HEK293 (cell line): ENCODE measurements around the gene SECTM1.

ENCODE experiments used
- CTCF ChIA-PET: fragments of 350-600 bp; formaldehyde crosslinking; extraction: SDS; loops from one replicate; lab custom pipeline; 2021; ENCODE audit warnings: antibody characterized with exemption; lab: Yijun Ruan, JAX
- POLR2A ChIA-PET: fragments of 300-600 bp; formaldehyde crosslinking; extraction: SDS; loops from one replicate; lab custom pipeline; 2020; ENCODE audit warnings: antibody characterized with exemption, inconsistent platforms; lab: Yijun Ruan, JAX
- H3K27ac ChIP-seq: fragments of 200-500 bp; sonication (Bioruptor generic); 2 replicates; pipeline ENCODE4 v1.5.1; 2014; ENCODE audit warnings: low read depth, low read length, control low read depth, inconsistent platforms; ENCODE audit errors: extremely low read depth
- H3K36me3 ChIP-seq, 2 experiments: fragments of 200-500 bp in 1 of 2; sonication (Bioruptor generic) in 1 of 2; 1 replicate in 1 of 2; 2 replicates in 1 of 2; pipeline ENCODE4 v1.5.1; 2014 to 2017; ENCODE audit warnings: inconsistent platforms in 2 of 2, low read length in 2 of 2; ENCODE audit not compliant: control insufficient read depth in 2 of 2, insufficient read depth in 1 of 2
- H3K4me1 ChIP-seq: fragments of 200-500 bp; sonication (Bioruptor generic); 2 replicates; pipeline ENCODE4 v1.5.1; 2014; ENCODE audit warnings: mild to moderate bottlenecking, low read length, inconsistent platforms; ENCODE audit not compliant: control insufficient read depth, insufficient read depth
- H3K4me3 ChIP-seq: 2 replicates; pipeline ENCODE4 v1.5.1; 2011; ENCODE audit warnings: low read depth, mild to moderate bottlenecking, control low read depth, low read length, moderate library complexity
- H3K9me3 ChIP-seq: fragments of 200-500 bp; sonication (Bioruptor generic); 2 replicates; pipeline ENCODE4 v1.5.1; 2014; ENCODE audit warnings: low read depth, low read length, inconsistent platforms; ENCODE audit not compliant: control insufficient read depth, insufficient read depth
- GLIS1 ChIP-seq: fragments of 450-650 bp; formaldehyde crosslinking; IDR thresholded peaks from 2 replicates; pipeline ENCODE4 v1.5.1; 2016; ENCODE audit warnings: missing biosample characterization, missing genetic modification characterization
- IKZF3 ChIP-seq: fragments of 450-650 bp; IDR thresholded peaks from 2 replicates; pipeline ENCODE4 v1.5.0; 2018; ENCODE audit warnings: missing biosample characterization, mild to moderate bottlenecking, missing genetic modification characterization, moderate library complexity
- PRDM1 ChIP-seq: fragments of 450-650 bp; formaldehyde crosslinking; IDR thresholded peaks from 2 replicates; pipeline ENCODE4; 2016; ENCODE audit warnings: missing biosample characterization, missing genetic modification characterization
- WT1 ChIP-seq: fragments of 450-650 bp; formaldehyde crosslinking; IDR thresholded peaks from 2 replicates; pipeline ENCODE4 v1.5.1; 2016; ENCODE audit warnings: missing biosample characterization, missing genetic modification characterization
- ZEB2 ChIP-seq: fragments of 450-650 bp; formaldehyde crosslinking; IDR thresholded peaks from 2 replicates; pipeline ENCODE4 v1.5.1; 2016; ENCODE audit warnings: missing biosample characterization, missing genetic modification characterization
- ZFHX2 ChIP-seq: fragments of 450-650 bp; formaldehyde crosslinking; conservative IDR thresholded peaks from 2 replicates; pipeline ENCODE4 v1.5.1; 2016; ENCODE audit warnings: missing biosample characterization, missing genetic modification characterization
- ZIC2 ChIP-seq: fragments of 450-650 bp; formaldehyde crosslinking; IDR thresholded peaks from 2 replicates; pipeline ENCODE4 v1.5.1; 2016; ENCODE audit warnings: missing biosample characterization, missing genetic modification characterization
- ZNF223 ChIP-seq: fragments of 450-650 bp; formaldehyde crosslinking; IDR thresholded peaks from 2 replicates; pipeline ENCODE4 v1.5.1; 2016; ENCODE audit warnings: missing biosample characterization, missing genetic modification characterization
- ZNF335 ChIP-seq: fragments of 450-650 bp; formaldehyde crosslinking; conservative IDR thresholded peaks from 2 replicates; pipeline ENCODE4 v1.5.1; 2016; ENCODE audit warnings: missing biosample characterization, missing genetic modification characterization
- ZNF350 ChIP-seq: fragments of 450-650 bp; formaldehyde crosslinking; IDR thresholded peaks from 2 replicates; pipeline ENCODE4 v1.5.0; 2017; ENCODE audit warnings: missing biosample characterization, mild to moderate bottlenecking, missing genetic modification characterization
- ZNF473 ChIP-seq: fragments of 450-650 bp; formaldehyde crosslinking; IDR thresholded peaks from 2 replicates; pipeline ENCODE4 v1.5.1; 2017; ENCODE audit warnings: missing biosample characterization, missing genetic modification characterization
- ZNF596 ChIP-seq: fragments of 450-650 bp; IDR thresholded peaks from 2 replicates; pipeline ENCODE4 v1.5.0; 2018; ENCODE audit warnings: missing biosample characterization, mild to moderate bottlenecking, missing genetic modification characterization, moderate library complexity
- ZNF600 ChIP-seq: fragments of 450-650 bp; formaldehyde crosslinking; IDR thresholded peaks from 2 replicates; pipeline ENCODE4 v1.5.1; 2016; ENCODE audit warnings: missing biosample characterization, missing genetic modification characterization
- ZNF664 ChIP-seq: fragments of 450-650 bp; formaldehyde crosslinking; IDR thresholded peaks from 2 replicates; pipeline ENCODE4 v1.5.1; 2016; ENCODE audit warnings: missing biosample characterization, missing genetic modification characterization
- ZNF670 ChIP-seq: fragments of 450-650 bp; formaldehyde crosslinking; IDR thresholded peaks from 2 replicates; pipeline ENCODE4 v1.5.1; 2016; ENCODE audit warnings: missing biosample characterization, missing genetic modification characterization, low read depth
- ZNF701 ChIP-seq: fragments of 450-650 bp; formaldehyde crosslinking; IDR thresholded peaks from 2 replicates; pipeline ENCODE4 v1.5.1; 2016; ENCODE audit warnings: missing biosample characterization, missing genetic modification characterization
- ZSCAN23 ChIP-seq: fragments of 450-650 bp; formaldehyde crosslinking; IDR thresholded peaks from 2 replicates; pipeline ENCODE4 v1.5.1; 2016; ENCODE audit warnings: missing biosample characterization, missing genetic modification characterization
- TF ChIP-seq, protein P1 (sequence below): fragments of 450-650 bp; formaldehyde crosslinking; IDR thresholded peaks from 2 replicates; pipeline ENCODE4 v1.5.1; 2017; ENCODE audit warnings: missing biosample characterization, mild to moderate bottlenecking, missing genetic modification characterization, moderate library complexity
- TF ChIP-seq, protein P2 (sequence below): fragments of 450-650 bp; formaldehyde crosslinking; IDR thresholded peaks from 2 replicates; pipeline ENCODE4 v1.5.1; 2016; ENCODE audit warnings: missing biosample characterization, missing genetic modification characterization, low read depth
- TF ChIP-seq, protein P3 (sequence below): fragments of 450-650 bp; formaldehyde crosslinking; conservative IDR thresholded peaks from 2 replicates; pipeline ENCODE4 v1.5.1; 2016; ENCODE audit warnings: low read depth, missing biosample characterization, missing genetic modification characterization
- TF ChIP-seq, protein P4 (sequence below): fragments of 450-650 bp; formaldehyde crosslinking; IDR thresholded peaks from 2 replicates; pipeline ENCODE4 v1.5.1; 2016; ENCODE audit warnings: missing biosample characterization, missing genetic modification characterization

SECTM1 gene

DNA sequence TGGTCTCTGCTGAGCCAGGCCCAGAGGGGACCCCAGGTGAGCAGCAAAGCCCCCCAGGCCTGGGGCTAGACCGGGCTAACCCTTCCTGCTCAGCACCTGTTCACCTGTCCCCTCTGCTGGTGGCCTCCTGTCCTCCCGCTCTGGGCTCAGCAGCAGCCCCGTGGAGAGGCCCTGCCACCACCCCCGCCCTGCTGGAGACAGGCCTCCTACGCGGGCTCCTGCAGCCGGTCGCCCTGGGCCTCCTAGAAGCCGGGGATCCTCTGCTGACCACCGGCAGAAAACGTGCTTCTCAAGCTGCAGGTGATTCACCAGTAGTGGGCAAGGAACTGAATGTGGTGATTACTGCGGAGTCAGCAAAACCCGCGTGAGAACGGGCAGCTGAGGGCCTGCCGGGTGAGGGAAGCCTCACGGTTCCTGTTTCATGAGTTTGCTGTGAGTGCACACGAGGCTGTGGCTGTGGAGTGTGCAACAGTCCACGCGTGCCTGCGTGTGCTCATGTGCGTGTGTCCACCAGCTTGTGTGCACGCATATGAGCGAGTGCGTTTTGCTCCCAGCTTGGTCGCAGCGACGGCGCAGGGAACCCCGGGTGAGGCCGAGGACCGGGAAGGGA lies 792 bp downstream of the SECTM1 start (continued):
- TF ChIP-seq, protein P1, sequence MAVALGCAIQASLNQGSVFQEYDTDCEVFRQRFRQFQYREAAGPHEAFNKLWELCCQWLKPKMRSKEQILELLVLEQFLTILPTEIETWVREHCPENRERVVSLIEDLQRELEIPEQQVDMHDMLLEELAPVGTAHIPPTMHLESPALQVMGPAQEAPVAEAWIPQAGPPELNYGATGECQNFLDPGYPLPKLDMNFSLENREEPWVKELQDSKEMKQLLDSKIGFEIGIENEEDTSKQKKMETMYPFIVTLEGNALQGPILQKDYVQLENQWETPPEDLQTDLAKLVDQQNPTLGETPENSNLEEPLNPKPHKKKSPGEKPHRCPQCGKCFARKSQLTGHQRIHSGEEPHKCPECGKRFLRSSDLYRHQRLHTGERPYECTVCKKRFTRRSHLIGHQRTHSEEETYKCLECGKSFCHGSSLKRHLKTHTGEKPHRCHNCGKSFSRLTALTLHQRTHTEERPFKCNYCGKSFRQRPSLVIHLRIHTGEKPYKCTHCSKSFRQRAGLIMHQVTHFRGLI (tag by site-specific recombination): no peak
- TF ChIP-seq ZNF600 (tag by site-specific recombination) (0 out of 2 replicates have a peak, but pooled peaks have one; percentile 11), GLIS1 (tag by site-specific recombination) (peak; percentile 91), ZNF701 (no peak), ZSCAN23 (no peak), ZNF664 (tag by site-specific recombination) (no peak), ZNF350 (tag by site-specific recombination) (no peak), ZEB2 (tag by site-specific recombination) (peak; percentile 11; the same call in 1 of the 2 replicates), ZNF473 (tag by site-specific recombination) (no peak), WT1 (0 out of 2 replicates have a peak, but pooled peaks have one; percentile 2), ZNF223 (tag by site-specific recombination) (no peak), ZIC2 (tag by site-specific recombination) (peak; percentile 74), ZNF596 (tag by site-specific recombination) (0 out of 2 replicates have a peak, but pooled peaks have one; percentile 2), ZNF670 (tag by site-specific recombination) (no peak), ZNF335 (tag by site-specific recombination) (peak; percentile 50), ZFHX2 (tag by site-specific recombination) (peak; percentile 20; the same call in 1 of the 2 replicates), IKZF3 (tag by site-specific recombination) (no peak)
- TF ChIP-seq, protein P2, sequence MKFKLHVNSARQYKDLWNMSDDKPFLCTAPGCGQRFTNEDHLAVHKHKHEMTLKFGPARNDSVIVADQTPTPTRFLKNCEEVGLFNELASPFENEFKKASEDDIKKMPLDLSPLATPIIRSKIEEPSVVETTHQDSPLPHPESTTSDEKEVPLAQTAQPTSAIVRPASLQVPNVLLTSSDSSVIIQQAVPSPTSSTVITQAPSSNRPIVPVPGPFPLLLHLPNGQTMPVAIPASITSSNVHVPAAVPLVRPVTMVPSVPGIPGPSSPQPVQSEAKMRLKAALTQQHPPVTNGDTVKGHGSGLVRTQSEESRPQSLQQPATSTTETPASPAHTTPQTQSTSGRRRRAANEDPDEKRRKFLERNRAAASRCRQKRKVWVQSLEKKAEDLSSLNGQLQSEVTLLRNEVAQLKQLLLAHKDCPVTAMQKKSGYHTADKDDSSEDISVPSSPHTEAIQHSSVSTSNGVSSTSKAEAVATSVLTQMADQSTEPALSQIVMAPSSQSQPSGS (tag by site-specific recombination): no peak
- TF ChIP-seq, protein P3, sequence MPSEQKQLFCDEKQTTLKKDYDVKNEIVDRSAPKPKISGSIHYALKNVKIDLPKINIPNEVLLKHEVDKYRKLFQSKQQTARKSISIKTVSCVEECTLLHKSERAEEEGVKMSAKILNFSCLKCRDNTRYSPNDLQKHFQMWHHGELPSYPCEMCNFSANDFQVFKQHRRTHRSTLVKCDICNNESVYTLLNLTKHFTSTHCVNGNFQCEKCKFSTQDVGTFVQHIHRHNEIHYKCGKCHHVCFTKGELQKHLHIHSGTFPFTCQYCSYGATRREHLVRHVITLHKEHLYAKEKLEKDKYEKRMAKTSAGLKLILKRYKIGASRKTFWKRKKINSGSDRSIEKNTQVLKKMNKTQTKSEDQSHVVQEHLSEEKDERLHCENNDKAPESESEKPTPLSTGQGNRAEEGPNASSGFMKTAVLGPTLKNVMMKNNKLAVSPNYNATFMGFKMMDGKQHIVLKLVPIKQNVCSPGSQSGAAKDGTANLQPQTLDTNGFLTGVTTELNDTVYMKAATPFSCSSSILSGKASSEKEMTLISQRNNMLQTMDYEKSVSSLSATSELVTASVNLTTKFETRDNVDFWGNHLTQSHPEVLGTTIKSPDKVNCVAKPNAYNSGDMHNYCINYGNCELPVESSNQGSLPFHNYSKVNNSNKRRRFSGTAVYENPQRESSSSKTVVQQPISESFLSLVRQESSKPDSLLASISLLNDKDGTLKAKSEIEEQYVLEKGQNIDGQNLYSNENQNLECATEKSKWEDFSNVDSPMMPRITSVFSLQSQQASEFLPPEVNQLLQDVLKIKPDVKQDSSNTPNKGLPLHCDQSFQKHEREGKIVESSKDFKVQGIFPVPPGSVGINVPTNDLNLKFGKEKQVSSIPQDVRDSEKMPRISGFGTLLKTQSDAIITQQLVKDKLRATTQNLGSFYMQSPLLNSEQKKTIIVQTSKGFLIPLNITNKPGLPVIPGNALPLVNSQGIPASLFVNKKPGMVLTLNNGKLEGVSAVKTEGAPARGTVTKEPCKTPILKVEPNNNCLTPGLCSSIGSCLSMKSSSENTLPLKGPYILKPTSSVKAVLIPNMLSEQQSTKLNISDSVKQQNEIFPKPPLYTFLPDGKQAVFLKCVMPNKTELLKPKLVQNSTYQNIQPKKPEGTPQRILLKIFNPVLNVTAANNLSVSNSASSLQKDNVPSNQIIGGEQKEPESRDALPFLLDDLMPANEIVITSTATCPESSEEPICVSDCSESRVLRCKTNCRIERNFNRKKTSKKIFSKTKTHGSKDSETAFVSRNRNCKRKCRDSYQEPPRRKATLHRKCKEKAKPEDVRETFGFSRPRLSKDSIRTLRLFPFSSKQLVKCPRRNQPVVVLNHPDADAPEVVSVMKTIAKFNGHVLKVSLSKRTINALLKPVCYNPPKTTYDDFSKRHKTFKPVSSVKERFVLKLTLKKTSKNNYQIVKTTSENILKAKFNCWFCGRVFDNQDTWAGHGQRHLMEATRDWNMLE (tag by site-specific recombination): no peak
- TF ChIP-seq, all 188 proteins: peak for 14

DNA sequence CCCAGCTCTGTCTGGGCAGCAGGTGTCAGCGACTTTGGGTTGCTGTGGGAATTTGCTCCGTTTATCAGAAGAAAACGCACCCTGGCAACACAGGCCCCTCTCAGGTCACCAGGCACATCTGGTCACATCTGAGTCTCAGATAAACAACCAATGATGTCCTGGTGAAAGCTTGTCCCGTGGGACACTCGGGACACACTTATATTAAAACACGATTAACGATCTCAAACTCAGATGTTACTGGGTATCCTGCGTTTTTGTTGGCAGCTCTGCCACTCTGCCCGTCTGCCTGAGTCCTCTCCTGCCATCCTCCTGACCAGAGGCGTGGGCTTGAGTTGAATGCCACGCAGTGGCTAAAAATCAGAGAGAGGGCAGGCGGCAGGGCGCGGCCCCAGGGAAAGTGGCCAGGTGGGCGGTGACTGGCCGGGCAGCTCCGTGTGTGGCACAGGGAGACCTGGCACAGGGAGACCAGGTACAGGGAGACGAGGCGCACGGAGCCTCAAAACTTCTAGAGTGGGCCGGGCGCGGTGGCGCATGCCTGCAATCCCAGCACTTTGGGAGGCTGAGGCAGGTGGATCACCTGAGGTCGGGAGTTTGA lies 2.1 kb downstream of the SECTM1 start:
- ChIA-PET POLR2A (interaction anchor here (1.2 to 1.4 kb wide), 2 partner anchors 39 to 48 kb away, joined by 3 to 12 read pairs; no protein-coding TSS in a partner anchor), CTCF (interaction anchor here (1.5 to 2.2 kb wide), 2 partner anchors 10 to 31 kb away, joined by 7 to 13 read pairs; no protein-coding TSS in a partner anchor)
- no peaks in the 10 kb centered on the region for H3K36me3 ChIP-seq
- H3K4me1 ChIP-seq: peaks cover 26% of the 10 kb centered on the region
- H3K9me3 ChIP-seq: no peaks in the 10 kb centered on the region
- no peak overlapping the region for H3K4me3 ChIP-seq
- TF ChIP-seq, protein P4, sequence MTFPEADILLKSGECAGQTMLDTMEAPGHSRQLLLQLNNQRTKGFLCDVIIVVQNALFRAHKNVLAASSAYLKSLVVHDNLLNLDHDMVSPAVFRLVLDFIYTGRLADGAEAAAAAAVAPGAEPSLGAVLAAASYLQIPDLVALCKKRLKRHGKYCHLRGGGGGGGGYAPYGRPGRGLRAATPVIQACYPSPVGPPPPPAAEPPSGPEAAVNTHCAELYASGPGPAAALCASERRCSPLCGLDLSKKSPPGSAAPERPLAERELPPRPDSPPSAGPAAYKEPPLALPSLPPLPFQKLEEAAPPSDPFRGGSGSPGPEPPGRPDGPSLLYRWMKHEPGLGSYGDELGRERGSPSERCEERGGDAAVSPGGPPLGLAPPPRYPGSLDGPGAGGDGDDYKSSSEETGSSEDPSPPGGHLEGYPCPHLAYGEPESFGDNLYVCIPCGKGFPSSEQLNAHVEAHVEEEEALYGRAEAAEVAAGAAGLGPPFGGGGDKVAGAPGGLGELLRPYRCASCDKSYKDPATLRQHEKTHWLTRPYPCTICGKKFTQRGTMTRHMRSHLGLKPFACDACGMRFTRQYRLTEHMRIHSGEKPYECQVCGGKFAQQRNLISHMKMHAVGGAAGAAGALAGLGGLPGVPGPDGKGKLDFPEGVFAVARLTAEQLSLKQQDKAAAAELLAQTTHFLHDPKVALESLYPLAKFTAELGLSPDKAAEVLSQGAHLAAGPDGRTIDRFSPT (tag by site-specific recombination): peak; percentile 63; the same call in 1 of the 2 replicates
- no peak for TF ChIP-seq PRDM1
- TF ChIP-seq, all 188 proteins: peak for 1
- H3K27ac ChIP-seq: no peak overlapping the region
